ENCODE results near the gene CHMP1A. TPM values are rescaled to one million over a fixed set of nuclear protein-coding genes. Genes with fewer than 3 reads are reported as not detected.
A peak's percentile ranks its signal among the peaks of the same experiment; 100 is the strongest.

The CHMP1A gene
- total and polyA plus RNA-seq, 2 of the 8 experiments (the other 6 are each of a cell fraction or from before 2014, with no cell fraction given) = 64.4 to 75.8 TPM

GRCh38 chr16:89695875-89696669 is 38.6 kb upstream of the CHMP1A start:
- H3K9me3 ChIP-seq (ENCODE audit: insufficient read depth in 2 of 2, low read depth in 1 of 2, low read length in 1 of 2) = no peaks in the 10 kb centered on the region
- H4K20me1 ChIP-seq (replicated peaks in 1 of 2; ENCODE audit: control insufficient read depth in 1 of 2, insufficient read depth in 2 of 2, low read length in 2 of 2) = peaks cover 0 to 26% of the 10 kb centered on the region in 2 experiments
- POLR2A ChIA-PET (ENCODE audit: partially characterized antibody) = interaction anchor here (0.6 to 6.6 kb wide), 10 partner anchors 10 to 221 kb away, joined by 3 to 36 read pairs (median 4); partner anchors contain the start of genes CDK10 and CPNE7
- no peak overlapping the region for H3K56ac ChIP-seq (replicated peaks; ENCODE audit: insufficient read length, low read depth, low read length)
- no peak overlapping the region for H3K18ac ChIP-seq (ENCODE audit: extremely low read depth, low read length)
- no peak for FAIRE-seq
- no peak overlapping the region for H2BK15ac ChIP-seq (ENCODE audit: low read length)
- H3K79me1 ChIP-seq (ENCODE audit: low read depth, low read length) = no peaks in the 10 kb centered on the region
- DNase-seq (ENCODE audit: low read depth in 1 of 2, low spot score in 2 of 2) = no peak
- no peak overlapping the region for H4K91ac ChIP-seq (replicated peaks; ENCODE audit: insufficient read length, low read length)
- H2BK20ac ChIP-seq (ENCODE audit: low read length) = no peak overlapping the region
- H3K9ac ChIP-seq (replicated peaks in 1 of 4; ENCODE audit: extremely low read depth in 1 of 4, low read depth in 3 of 4, low read length in 3 of 4) = no peak overlapping the region
- no peak overlapping the region for H3K14ac ChIP-seq (ENCODE audit: insufficient read length)
- H2BK120ac ChIP-seq (replicated peaks; ENCODE audit: low read depth, low read length) = no peak overlapping the region
- H2AFZ ChIP-seq (ENCODE audit: low read length) = no peak overlapping the region
- H3K27ac ChIP-seq (ENCODE audit: low read depth, low read length) = no peak overlapping the region
- no peak overlapping the region for H4K5ac ChIP-seq (ENCODE audit: insufficient read length, low read depth, low read length)
- H3K36me3 ChIP-seq (ENCODE audit: control insufficient read depth in 2 of 4, insufficient read depth in 4 of 4, low read length in 3 of 4) = peaks cover 3 to 40% (median 15%) of the 10 kb centered on the region in 4 experiments; a peak in 7 of 8 replicates
- no peak overlapping the region for H2BK12ac ChIP-seq (ENCODE audit: low read depth, low read length)
- H3K4me1 ChIP-seq (replicated peaks in 1 of 4; ENCODE audit: control insufficient read depth in 3 of 4, insufficient read depth in 4 of 4, low read length in 3 of 4) = peaks cover 0 to 11% (median 5%) of the 10 kb centered on the region in 4 experiments; a peak in 5 of 7 replicates
- no peak overlapping the region for H3K4me2 ChIP-seq (ENCODE audit: insufficient read depth in 1 of 2, low read depth in 2 of 2, low read length in 2 of 2)
- H3K23me2 ChIP-seq (ENCODE audit: low read depth, low read length) = peaks cover 10% of the 10 kb centered on the region; the same call in 1 of the 2 replicates
- no peak overlapping the region; the same call in 1 of the 2 replicates for H2BK5ac ChIP-seq (ENCODE audit: low read depth, low read length)
- H2AK5ac ChIP-seq (ENCODE audit: low read depth, low read length) = no peak overlapping the region
- CTCF ChIA-PET (ENCODE audit: partially characterized antibody) = interaction anchor here (0.7 to 2.0 kb wide), 5 partner anchors 9 to 214 kb away, joined by 3 to 6 read pairs (median 4); partner anchors contain the start of gene CDK10
- WGBS, 2 experiments (ENCODE audit: extremely low coverage in 1 of 2, insufficient coverage in 1 of 2, insufficient read length in 1 of 2, insufficient replicate concordance in 2 of 2, low coverage in 1 of 2, low lambda C conversion rate in 2 of 2, missing lambda C conversion rate in 1 of 2) = 87% methylated on average over 21 of the region's 25 CpGs; no CpG with 5 or more reads in 1 of the 2 experiments
- H3K4me3 ChIP-seq (ENCODE audit: extremely low read depth in 1 of 4, insufficient read depth in 2 of 4, low read depth in 3 of 4, low read length in 4 of 4) = no peak overlapping the region
- no peaks in the 10 kb centered on the region for H3K79me2 ChIP-seq (ENCODE audit: control insufficient read depth in 1 of 2, insufficient read depth in 2 of 2, low read length in 2 of 2)
- TF ChIP-seq TAF1 (IDR thresholded peaks at IDR 0.05; ENCODE audit: low read depth, low read length) (no peak), POLR2A (IDR thresholded peaks at IDR 0.05; ENCODE audit: control extremely low read depth in 1 of 2, low read depth in 2 of 2, low read length in 2 of 2) (peak in 1 of 2 experiments; percentile 37; a peak in 1 of 3 replicates)
- peak overlapping the region; percentile 59; the same call in 1 of the 2 replicates for H4K8ac ChIP-seq (ENCODE audit: extremely low read depth, insufficient read depth, low read length)
- H3K4ac ChIP-seq (replicated peaks; ENCODE audit: insufficient read length, low read depth, low read length) = no peak overlapping the region
- no peaks in the 10 kb centered on the region for H3K27me3 ChIP-seq (replicated peaks in 1 of 4; ENCODE audit: control insufficient read depth in 3 of 4, extremely low read depth in 1 of 4, insufficient read depth in 3 of 4, low read length in 3 of 4)
- H3K23ac ChIP-seq (ENCODE audit: insufficient read length) = no peak overlapping the region

All from H1 (cell line).